Mucosa of gallbladder (tissue), 1 donor: ENCODE measurements around the gene PPP1R12B. TPM values are rescaled to one million over a fixed set of nuclear protein-coding genes. Genes with fewer than 3 reads are reported as not detected.
"Not testable (repeated sequence)": the region's sequence is repeated elsewhere in the genome, so short reads cannot be mapped to it uniquely, and the experiment has no call there.

Experiments
- DNase-seq: peaks from one replicate; pipeline ENCODE4 v3.0.0-alpha.2; 2020; ENCODE audit warnings: low spot score
- total RNA-seq: library from RNA; stranded (reverse); gene quantifications from one replicate; pipeline ENCODE4 v1.2.1, GENCODE V29; 2021
- donor health status: DM: no; HTN: no; CAD: no.

PPP1R12B gene
- total RNA-seq, 1 donor from 2014 or later = 194 TPM

GRCh38 chr1:202556037-202556436, 207.5 kb downstream of the PPP1R12B start:
- DNase-seq = not testable (repeated sequence)

- not testable (repeated sequence) for DNase-seq
Measured at GRCh38 chr1:202557662-202558061, 209.2 kb downstream of the PPP1R12B start.

GRCh38 chr1:202561240-202561639, 212.7 kb downstream of the PPP1R12B start:
- DNase-seq = no peak

- no peak for DNase-seq
Measured at GRCh38 chr1:202561726-202562443, 213.4 kb downstream of the PPP1R12B start.

- no peak for DNase-seq
Measured at GRCh38 chr1:202562444-202563060, 214.1 kb downstream of the PPP1R12B start.

- DNase-seq = no peak
Measured at GRCh38 chr1:202563818-202564217, 215.3 kb downstream of the PPP1R12B start.

GRCh38 chr1:202564958-202565495, 216.5 kb downstream of the PPP1R12B start:
- no peak for DNase-seq

- DNase-seq = no peak
Measured at GRCh38 chr1:202565890-202566602, 217.5 kb downstream of the PPP1R12B start.

- no peak for DNase-seq
Measured at GRCh38 chr1:202567738-202568137, 219.2 kb downstream of the PPP1R12B start.

GRCh38 chr1:202568410-202568809, 219.9 kb downstream of the PPP1R12B start:
- DNase-seq = no peak

GRCh38 chr1:202568826-202569225, 220.3 kb downstream of the PPP1R12B start:
- DNase-seq = peak; percentile 32

GRCh38 chr1:202569393-202570322, 221.2 kb downstream of the PPP1R12B start:
- no peak for DNase-seq

- DNase-seq = no peak
Measured at GRCh38 chr1:202571719-202572339, 223.3 kb downstream of the PPP1R12B start.

- DNase-seq = no peak
Measured at GRCh38 chr1:202572867-202573266, 224.4 kb downstream of the PPP1R12B start.

- DNase-seq = no peak
Measured at GRCh38 chr1:202575918-202576653, 227.6 kb downstream of the PPP1R12B start.

GRCh38 chr1:202576816-202577215, 228.3 kb downstream of the PPP1R12B start:
- peak; percentile 32 for DNase-seq

GRCh38 chr1:202577381-202577780, 228.9 kb downstream of the PPP1R12B start:
- no peak for DNase-seq

- no peak for DNase-seq
Measured at GRCh38 chr1:202578001-202578504, 229.6 kb downstream of the PPP1R12B start.

GRCh38 chr1:202578565-202578964, 230.1 kb downstream of the PPP1R12B start:
- DNase-seq = no peak

- no peak for DNase-seq
Measured at GRCh38 chr1:202579806-202580205, 231.3 kb downstream of the PPP1R12B start.
